ENCODE data around the gene ARHGAP26.

The ARHGAP26 gene

DNA sequence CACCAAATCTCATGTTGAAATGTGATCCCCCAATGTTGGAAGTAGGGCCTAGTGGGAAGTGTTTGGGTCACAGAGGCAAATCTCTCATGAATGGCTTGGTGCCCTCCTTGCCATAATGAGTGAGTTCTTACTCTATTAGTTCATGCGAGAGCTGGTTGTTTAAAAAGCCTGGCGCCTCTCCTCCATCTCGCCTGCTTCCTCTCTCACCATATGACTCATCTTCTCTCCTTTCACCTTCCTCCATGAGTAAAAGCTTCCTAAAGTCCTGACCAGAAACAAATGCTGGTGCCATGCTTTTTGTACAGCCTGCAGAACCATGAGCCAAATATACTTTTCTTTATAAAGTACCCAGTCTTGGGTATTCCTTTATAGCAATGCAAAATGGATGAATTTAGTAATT, 20.9 kb upstream of the ARHGAP26 start:
- DNase-seq: no peak

DNA sequence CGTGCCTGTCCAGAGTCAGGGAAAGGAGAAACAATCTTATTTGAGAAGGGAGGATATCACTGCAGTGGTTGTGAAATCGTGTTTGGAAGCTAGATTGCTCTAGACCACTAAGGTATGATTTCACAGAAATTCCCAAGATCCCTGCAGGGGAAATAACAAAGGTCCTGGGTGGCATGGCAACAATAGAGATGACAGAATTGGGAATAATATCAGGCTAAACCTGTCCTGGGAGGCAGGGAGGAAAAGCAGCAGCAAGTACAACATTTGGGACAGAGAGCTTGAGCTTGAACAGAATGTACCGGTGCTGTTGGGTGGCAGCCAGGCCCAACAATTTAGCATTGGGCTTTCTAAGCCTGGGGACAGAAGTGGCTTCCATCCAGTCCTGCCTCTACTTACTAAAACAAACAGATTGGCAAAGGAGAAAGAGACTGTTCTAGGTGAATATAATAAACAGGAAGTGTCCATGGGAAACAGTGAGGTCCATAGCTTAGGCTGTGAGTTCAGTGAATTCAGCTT, 17.0 kb upstream of the ARHGAP26 start:
- no peak for DNase-seq

DNA sequence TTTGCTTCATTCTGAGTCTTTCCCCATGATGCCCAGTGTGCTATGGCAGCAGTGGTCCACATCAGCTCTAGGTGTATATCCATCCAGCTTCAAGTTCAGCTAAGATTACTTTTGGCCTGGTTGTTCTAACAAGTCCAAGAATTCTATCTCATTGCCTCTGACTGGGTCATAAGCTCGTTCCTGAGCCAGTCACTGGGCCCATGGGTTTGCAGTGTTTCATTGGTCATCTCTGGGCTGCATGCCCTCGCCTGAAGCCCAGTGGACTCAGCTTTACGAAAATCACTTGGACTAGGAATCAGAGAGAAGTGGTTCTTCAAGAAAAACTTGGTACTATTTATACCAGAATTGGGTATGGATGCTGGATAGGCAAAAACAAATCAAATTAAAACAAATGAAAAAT, 16.1 kb upstream of the ARHGAP26 start:
- DNase-seq: no peak

DNA sequence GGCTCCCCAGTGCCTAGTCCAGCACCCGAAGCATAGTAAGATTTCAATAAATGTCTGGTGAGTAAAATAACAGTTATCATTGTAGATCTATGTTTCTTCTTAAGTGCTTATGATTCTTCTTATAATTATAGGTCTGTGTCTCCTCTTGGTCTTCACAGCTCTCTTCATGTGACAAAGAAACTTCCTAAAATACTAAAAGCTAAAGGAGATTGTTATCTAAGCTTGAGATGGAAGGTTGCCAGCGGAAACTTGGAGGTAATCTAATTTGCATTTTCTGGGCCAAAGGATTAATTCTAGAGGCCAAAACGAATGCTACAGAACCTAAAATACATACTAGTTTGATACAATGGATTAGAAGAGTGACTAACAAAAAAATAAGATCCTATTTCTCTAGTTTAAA, 13.6 kb upstream of the ARHGAP26 start:
- DNase-seq: no peak

DNA sequence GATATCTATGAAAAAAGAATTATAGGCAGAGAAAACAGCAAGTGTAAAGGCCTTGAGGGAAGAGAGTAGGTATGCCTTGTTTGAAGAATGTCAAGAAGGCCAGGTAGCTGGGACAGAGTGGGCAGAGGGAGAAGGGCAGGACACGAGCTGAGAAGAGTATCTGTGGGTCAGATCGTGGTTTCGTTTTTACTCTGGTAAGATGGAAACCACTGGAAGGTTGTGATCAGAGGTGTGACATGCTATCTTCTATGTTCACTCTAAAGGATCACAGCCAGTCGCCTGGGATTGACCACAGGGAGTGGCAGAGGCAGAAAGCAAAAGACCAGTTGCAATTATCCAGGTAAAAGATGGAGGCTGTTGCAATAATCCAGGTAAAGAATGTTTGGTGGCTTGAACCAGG, 12.6 kb upstream of the ARHGAP26 start:
- DNase-seq: no peak

DNA sequence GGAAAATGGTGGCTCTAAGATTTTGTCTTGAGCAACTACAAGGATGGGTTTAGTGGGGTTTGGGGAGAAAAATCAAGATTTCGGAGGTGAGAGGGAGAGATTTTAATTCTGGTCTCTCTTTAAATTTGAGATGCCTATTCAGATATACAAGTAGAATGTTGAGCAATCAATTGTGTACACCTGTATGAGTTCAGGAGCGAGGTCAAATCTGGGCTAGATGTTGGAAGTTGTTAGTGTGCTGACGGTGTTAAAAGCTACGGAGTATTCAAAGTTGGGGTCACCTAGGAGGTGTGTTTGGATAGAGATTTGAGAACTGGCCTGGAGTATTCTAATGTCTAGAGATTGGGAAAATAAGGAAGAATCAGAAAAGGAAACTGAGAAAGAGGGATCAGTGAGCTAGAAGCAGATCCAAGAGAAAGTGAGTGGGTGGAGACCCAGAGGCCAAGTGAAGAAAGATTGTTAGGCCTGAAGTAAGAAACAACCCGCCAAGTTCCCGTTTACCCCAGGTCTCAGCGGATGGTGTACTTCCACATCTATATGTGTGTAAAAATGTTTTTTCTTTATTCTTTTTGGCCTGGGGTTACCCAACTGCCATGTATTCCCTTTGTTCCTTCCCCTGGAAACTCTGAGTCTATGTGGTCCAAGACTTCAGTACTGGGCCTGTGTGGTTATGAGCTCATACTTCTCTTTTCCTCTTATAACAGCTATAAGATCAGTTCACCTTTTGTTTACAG, 11.9 kb upstream of the ARHGAP26 start:
- no peak for DNase-seq

DNA sequence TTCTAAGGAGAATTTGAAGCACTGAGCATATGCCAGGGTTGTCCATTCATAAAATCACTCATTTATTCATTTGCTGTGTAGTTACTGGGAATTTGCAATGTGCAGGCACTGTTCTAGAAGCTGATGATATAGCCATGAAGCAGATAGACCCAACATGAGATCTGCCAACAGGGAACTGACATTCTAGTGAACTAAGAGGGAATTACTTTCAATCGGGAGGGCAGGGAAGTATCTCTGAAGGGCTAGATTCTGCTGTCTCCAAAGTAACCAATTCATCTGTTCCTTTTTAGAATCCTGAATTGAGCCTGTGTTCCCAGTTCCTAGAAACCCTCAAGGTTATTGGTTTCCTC, 11.4 kb upstream of the ARHGAP26 start:
- no peak for DNase-seq

DNA sequence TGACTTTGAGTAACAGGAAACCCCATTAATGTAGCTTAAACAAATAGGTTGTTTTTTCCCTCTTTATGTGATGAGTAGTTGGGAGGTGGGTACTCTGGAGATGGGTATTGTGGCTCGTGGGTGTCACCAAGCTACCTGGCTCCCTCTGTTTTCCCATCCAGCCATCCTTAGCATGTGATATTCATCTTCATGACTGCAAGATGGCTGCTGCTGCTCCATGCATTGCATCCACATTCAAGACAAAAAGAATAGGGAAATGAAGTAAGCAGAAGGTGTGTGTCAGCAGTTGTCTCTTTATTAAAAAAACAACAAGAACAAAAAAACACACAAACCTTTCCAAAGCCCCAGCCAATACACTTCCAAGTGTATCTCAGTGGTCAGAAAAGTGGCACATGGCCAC, 6.5 kb upstream of the ARHGAP26 start:
- DNase-seq: no peak

DNA sequence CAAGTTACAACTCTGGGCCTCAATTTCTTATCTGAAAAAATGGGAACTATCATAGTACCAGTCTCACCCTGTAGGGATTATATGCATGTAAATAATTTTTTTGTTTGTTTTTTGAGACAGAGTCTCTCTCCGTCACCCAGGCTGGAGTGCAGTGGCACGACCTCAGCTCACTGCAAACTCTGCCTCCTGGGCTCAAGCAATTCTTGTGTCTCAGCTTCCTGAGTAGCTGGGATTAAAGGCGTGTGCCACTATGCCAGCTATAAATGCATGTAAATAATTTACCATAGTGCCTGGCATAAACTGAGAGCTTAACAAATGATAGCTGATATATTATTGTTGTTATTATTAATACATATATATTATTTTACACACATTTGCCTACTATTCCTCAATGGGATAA, 3.0 kb upstream of the ARHGAP26 start:
- DNase-seq: no peak

DNA sequence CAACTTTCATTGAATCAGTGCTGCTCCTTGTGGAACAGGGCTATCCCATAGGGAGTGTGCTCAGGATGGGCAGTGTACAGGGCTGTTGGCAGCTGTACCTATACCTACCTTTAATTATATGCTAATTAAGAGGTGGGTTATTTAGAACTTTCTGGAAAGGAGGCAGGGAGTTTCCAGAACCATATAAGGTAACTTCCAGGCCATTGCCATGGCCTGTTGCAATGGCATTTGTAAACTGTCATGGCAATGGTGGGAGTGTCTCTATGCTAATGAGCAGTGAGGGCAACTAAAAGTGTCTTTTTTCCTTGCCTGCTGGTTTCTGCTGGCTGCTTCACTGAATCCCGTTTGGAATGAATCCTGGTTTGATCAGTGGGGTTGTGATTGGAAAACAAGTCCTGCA, 2.3 kb upstream of the ARHGAP26 start:
- DNase-seq: no peak

DNA sequence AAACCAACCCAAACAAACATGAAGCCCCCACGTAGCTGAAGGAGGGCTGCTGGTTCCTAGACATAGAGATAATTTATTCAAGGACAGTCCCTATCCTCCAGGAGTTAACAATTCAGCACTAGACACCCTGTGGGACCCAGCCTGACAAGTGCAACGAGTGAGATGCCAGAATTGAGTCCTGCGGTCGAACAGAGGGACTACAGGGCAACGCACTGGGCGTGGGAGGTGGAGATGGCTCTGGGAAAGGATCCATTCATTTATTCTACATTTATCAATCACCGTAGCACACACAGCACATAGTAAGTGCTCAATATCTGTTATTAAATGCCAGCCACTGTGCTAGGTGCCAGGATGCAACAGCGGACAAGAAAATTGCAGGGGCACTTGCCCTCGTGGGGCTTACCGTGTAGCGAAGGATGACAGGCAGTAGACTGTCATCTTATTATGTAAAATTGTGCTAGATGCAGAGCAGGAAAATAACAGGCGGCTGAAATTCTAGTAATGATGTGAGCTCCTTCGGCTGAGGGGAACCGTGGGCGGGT, 855 bp upstream of the ARHGAP26 start:
- DNase-seq: no peak

DNA sequence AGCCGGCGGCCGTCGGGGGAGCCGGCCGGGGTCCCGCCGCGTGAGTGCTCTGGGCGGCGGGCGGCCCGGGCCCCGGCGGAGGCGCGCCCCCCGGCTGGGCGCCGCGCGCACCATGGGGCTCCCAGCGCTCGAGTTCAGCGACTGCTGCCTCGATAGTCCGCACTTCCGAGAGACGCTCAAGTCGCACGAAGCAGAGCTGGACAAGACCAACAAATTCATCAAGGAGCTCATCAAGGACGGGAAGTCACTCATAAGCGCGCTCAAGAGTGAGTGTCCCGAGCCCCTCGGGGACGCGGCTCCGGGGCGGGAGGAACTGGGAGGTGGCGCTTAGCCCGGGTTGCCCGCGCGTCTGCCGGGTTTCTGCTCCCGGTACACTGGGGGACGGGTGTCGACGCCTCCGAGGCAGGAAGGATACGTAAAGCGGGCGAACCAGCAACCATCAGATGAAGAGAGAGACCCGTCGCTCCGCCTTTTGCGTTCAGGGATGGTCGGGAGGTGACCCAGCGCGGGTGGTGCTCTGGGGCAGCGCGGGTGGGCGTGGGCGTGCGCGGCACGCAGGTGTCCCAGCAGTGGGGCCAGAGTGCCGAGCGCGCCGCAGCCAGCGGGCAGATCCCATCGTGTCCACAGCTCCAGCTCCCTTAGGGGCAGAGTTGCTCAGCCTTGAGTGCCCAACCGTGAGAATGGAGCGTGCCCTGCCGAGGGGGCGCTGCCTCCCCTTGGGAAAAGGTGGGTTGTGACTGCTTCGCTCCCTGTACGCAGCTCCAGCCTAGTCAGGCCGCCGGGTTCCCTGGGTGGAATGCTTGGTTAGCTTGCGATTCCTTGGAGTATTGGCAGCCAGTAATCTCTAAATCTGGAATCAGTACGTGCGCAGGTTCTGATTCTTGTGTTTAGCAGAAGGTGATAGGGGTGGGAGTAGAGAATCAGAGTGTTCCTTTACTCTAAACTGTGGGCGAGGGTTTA, 753 bp downstream of the ARHGAP26 start:
- DNase-seq: peak; percentile 20

DNA sequence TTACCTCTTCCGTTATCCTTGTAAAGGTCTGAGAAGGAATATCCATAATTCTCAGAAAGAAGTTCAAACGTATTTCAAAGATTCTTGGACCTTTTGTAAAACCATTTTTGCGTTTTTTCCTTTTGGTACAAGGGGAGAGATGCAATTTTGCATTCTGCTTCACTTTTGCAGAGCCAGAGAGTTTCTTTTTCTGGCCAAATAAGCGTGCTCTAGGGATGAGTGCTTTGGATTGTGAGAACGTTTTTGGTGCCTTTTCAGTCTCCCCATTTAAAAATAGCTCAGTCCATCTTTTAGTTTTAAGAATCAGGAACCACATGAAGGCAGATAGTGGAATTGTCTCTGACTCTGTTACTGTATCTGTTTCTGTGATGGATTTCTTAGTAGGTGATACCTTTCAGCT, 1.5 kb downstream of the ARHGAP26 start:
- DNase-seq: no peak

DNA sequence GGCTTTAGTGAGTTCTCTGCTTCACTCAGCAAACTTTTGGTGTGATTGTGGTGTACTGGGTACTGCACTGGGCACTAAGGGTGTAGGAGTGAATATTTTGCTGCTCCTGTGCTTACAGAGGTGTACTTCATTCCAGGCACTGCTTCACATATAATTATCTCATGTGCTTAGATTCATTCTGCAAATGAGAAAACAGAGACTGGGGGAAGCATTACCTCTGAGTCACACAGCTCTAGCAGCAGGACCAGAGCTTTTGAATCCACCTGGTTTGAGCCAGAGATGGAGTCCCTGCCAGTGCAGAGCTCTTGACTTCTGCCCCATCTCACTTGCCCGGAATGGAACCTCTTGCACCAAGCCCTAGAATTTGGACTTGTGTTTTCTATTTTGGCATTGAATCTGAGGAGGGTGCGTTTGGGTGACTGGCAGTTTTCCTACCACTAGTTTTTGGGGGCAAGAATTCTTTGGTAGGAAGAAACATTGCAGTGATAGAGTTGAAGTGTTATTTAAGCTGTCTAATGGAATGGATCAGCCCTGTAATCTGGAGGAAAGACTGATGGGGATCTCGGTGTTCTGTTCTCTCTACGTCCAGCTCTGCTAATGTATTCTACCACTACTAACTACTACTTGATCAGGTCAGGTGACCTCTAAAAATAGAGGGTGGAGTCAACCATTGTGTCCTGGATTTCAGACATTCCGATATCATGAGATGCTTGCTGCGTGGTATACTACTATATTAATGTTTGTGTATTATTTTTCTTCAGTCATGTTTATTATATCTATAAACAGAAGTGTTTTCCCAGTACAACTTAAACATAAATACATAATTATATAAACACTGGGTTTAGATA, 2.5 kb downstream of the ARHGAP26 start:
- no peak for DNase-seq

DNA sequence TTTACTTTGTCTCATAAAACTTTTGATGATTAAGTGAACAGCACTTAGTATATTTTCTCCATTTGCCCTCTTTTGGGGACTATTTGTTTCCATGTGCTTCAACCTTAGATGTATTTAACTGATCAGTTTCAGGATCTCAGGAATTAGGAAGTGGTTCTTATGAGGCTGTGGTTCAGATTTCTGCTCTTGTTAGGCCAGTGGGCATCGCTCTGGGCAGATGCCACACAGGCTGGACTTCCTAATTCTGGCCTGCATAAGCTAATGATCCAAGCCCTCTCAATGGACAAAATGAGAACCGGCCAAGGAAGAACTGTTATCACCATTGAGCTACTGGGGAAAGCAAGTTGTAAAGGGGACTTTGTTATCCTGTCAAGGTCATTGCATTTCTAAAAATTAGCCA, 6.9 kb downstream of the ARHGAP26 start:
- no peak for DNase-seq

DNA sequence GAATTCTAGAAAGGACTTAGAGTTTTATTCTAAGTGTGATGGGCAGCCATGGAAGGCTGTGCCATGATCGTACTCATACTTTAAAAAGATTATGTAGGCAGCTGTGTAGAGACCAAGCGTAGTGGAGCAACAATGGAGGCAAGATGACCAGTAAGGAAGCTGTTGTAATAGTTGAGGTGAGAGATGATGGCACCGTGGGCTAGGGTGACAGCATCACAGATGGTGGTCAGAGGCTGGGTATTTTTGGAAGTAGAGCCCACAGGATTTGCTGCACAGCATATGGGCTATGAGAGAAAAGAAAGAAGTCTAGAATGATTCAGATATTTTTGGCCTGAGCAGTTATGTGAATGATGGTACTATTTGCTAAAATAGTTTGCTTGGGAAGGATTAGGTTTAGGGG, 7.7 kb downstream of the ARHGAP26 start:
- DNase-seq: no peak

DNA sequence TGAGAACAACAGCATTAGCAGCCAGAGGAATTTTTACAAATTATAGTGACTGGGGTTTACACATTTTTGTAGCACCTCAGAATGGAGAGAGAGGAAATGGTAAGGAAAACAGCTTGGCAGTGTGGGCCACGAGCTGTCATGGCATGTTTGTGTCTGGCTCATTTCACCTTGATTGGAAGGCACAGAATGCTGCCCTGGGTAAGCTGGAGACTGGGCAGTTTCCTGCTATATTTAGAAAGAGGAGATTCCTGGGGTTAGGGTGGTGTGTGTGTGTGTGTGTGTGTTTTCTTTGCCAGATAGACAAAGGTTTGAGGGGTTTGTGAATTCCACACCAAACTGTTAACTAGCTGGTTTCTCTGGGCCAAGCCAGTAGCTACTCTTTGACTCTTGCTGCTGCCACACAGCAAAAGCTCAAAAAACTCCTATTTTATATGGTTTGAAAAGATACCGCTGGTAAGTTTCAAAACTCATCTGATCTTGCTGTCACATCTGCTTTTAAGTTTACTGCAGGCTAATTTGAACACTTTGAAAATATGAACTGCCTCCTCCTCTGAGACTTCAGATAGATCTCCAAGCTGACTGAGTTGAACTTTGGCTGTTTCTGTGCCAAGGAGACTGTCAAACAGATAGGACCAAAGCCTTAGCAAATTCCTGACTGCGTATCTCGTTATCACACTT, 9.1 kb downstream of the ARHGAP26 start:
- DNase-seq: peak; percentile 47

DNA sequence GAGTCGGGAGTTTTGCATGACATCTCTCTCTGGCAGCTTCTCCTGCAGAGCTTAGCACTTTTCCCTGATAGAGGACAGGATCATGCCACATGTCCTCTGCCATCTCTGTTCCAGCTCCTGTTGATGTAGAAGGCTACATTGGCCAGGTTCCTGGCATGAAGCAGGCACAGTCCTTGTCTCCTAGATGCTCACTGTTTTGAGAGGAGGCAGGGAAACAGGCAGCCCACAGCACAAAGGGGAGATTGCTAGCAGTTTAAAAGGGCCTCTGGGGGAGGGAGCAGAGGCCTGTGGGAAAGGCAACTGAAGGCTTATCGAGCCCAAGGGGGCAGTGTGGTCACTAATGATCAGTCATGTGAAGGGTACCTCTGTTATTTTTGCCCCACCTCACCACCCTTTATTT, 10.7 kb downstream of the ARHGAP26 start:
- no peak for DNase-seq

DNA sequence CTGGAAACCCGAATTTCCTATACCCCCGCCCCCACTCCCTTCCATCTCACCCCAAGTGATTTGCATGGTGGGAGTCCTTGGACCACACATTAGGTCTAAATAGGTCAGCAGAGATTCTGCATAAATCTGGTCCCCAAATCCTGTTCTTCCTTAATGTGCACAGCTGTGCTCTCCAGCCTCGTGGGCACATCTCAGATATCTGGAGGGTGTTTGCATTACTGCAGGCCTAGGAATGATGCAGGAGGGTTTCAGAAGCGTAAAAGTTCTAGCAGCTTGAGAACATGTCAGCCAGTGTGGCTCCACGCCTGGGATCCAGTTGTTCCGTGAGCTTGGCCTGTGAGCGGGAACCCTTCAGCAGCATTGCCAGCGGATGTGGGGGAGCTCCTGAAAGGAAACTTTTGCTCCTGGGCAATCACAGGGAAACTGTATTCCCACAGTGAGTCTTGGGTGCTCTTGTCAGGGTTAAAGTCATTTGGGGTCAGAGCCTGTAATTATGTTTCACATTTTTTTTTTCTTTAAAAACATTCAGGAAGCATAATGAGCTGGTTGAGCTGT, 12.9 kb downstream of the ARHGAP26 start:
- no peak for DNase-seq

DNA sequence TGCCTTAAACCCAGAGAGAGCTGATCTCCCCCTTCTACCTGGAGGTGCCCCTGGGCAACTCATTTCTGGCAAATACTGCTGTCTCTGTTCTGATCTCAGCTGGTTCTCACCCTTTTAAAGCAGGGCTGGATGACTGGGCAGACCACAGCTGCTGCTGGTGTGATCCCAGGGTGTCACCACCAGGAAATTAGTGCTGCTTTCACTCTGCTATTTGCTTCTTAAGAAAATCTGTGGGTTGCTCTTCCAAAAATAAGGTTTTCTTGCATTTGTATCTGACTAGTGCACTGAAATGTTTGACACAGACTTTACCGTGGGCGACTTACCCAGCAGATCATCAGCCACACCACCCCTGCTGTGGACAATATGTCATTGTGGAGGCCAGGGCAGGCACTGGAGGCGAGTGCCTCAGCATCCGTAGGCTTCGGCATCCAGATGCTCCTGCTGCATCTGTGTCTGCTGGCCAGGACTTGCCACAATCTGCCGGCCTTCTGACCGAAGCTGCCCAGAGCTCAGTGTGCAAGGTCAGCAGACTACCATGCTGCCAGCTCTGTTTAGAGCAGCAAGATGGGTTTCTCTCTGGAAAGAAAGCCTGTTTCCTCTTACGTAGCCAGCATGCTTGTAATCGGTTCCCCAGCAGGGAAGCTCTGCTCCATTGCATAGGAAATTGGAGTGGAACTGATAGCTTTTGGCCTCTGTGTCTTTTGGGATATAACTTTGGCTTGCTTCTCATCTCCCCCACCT, 13.6 kb downstream of the ARHGAP26 start:
- DNase-seq: no peak

DNA sequence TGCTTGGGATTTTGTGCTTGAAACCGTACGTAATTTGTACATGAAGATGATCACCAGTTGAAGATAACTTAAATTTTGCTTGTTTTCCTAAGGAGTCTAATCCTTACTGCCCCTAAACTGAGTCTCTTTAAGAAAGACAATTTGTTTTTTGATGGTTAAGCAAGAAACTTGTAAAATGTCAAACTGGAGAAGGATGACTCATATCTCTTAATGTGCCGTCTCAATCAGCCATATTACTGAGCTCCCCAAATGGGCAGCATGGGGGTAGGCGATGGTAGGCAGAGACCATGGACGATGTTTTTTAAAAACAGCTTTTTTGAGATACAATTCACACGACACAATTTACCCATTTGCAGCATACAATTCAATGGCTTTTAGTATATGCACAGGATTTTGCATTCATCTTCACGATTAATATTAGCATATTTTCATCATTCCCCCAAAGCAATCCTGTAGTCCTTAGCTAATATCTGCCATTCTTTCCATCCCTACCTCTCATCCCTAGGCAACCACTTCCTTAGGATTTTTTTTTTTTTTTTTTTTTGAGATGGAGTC, 14.3 kb downstream of the ARHGAP26 start:
- DNase-seq: no peak

Data from NCI-H1694 (cell line).